GM19397 (cell line): ENCODE results near the gene ATRNL1.
"Not testable (repeated sequence)": the region's sequence is repeated elsewhere in the genome, so short reads cannot be mapped to it uniquely, and the experiment has no call there.

Experiments used
- ATAC-seq: cut with Tn5 transposase; IDR thresholded peaks from one replicate; pipeline ENCODE4 v1.9.1; 2021; ENCODE audit warnings: mild to moderate bottlenecking, moderate library complexity; ENCODE audit not compliant: unreplicated experiment

The ATRNL1 gene

GRCh38 chr10:115173915-115174443 is 80.8 kb downstream of the ATRNL1 start:
- no peak for ATAC-seq

- not testable (repeated sequence) for ATAC-seq
Measured at GRCh38 chr10:115207276-115207675, 114.1 kb downstream of the ATRNL1 start.

GRCh38 chr10:115209133-115209532 is 116.0 kb downstream of the ATRNL1 start:
- no peak for ATAC-seq

GRCh38 chr10:115214829-115215228 is 121.7 kb downstream of the ATRNL1 start:
- ATAC-seq, result no peak

- ATAC-seq, result no peak
Measured at GRCh38 chr10:115219203-115219602, 126.0 kb downstream of the ATRNL1 start.

GRCh38 chr10:115222039-115222438 is 128.9 kb downstream of the ATRNL1 start:
- ATAC-seq, result no peak

- no peak for ATAC-seq
Measured at GRCh38 chr10:115239761-115240160, 146.6 kb downstream of the ATRNL1 start.

GRCh38 chr10:115250784-115251183 is 157.6 kb downstream of the ATRNL1 start:
- ATAC-seq, result no peak

- ATAC-seq, result not testable (repeated sequence)
Measured at GRCh38 chr10:115253765-115254164, 160.6 kb downstream of the ATRNL1 start.

GRCh38 chr10:115272482-115272881 is 179.3 kb downstream of the ATRNL1 start:
- ATAC-seq, result no peak

GRCh38 chr10:115278294-115278693 is 185.1 kb downstream of the ATRNL1 start:
- ATAC-seq, result no peak

GRCh38 chr10:115295213-115295805 is 202.1 kb downstream of the ATRNL1 start:
- no peak for ATAC-seq

- no peak for ATAC-seq
Measured at GRCh38 chr10:115300080-115300479, 206.9 kb downstream of the ATRNL1 start.

- not testable (repeated sequence) for ATAC-seq
Measured at GRCh38 chr10:115319669-115320068, 226.5 kb downstream of the ATRNL1 start.

GRCh38 chr10:115321360-115321759 is 228.2 kb downstream of the ATRNL1 start:
- no peak for ATAC-seq

- no peak for ATAC-seq
Measured at GRCh38 chr10:115328331-115328730, 235.2 kb downstream of the ATRNL1 start.

- ATAC-seq, result no peak
Measured at GRCh38 chr10:115335366-115335765, 242.2 kb downstream of the ATRNL1 start.

GRCh38 chr10:115355162-115355760 is 262.1 kb downstream of the ATRNL1 start:
- no peak for ATAC-seq

GRCh38 chr10:115367920-115368319 is 274.8 kb downstream of the ATRNL1 start:
- not testable (repeated sequence) for ATAC-seq

- no peak for ATAC-seq
Measured at GRCh38 chr10:115379064-115379463, 285.9 kb downstream of the ATRNL1 start.

- no peak for ATAC-seq
Measured at GRCh38 chr10:115384665-115385064, 291.5 kb downstream of the ATRNL1 start.

GRCh38 chr10:115390607-115391006 is 297.4 kb downstream of the ATRNL1 start:
- no peak for ATAC-seq

- no peak for ATAC-seq
Measured at GRCh38 chr10:115398026-115398425, 304.9 kb downstream of the ATRNL1 start.
